Measurements from ENCODE around the gene LENG1. TPM values are rescaled to one million over a fixed set of nuclear protein-coding genes. Genes with fewer than 3 reads are reported as not detected.
A peak's percentile ranks its signal among the peaks of the same experiment; 100 is the strongest.
"Not testable (repeated sequence)": the region's sequence is repeated elsewhere in the genome, so short reads cannot be mapped to it uniquely, and the experiment has no call there.

The LENG1 gene
- total and polyA plus RNA-seq, 2 donors, result 11.9 to 12.1 TPM

DNA sequence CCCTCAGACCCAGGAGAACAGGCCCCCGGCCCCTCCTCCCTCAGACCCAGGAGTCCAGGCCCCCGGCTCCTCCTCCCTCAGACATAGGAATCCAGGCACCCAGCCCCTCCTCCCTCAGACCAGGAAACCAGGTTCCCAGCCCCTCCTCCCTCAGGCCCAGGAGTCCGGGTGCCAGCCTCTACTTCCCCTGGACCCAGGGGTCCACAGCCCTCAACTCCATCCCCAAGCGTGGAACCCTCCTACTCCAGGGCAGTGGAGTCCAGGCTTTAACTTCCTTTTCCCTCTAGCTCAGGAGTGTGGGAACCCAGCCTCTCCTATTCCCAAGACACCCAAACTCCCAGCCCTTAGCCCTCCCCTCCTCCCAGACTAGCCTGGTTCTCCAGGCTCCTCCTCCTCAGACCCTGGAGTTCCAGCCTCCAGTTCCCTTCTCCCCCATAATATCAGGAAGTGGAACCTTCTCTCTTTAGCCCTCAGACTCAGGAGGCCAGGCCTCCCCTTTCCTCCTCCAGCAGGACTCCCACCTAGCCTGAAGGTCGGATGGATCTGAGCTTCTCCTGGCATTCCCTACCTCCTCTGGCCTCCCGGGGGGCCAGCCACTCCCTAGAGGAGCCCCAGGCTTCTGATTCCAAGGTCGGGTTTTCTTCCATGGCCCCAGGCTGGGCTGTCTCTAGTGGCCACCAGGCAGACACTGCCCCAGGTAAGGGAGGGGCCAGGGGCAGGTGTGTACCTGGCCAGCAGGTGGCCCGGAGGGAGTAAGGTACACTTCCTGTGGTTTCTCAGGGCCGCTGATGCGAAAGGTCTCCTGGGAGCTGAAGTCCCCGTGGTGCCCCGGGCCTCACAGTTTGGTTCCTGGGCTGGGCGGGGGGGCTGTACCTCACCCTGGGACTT lies 13.2 kb upstream of the LENG1 start, which contains the start of gene TMC4:
Gene TMC4 (minus strand): TSS at position 690 of the 888 bp plus-strand sequence. CDS start 43 bp downstream, at position 647.
- Histone ChIP-seq H3K4me1 (ENCODE audit: control insufficient read depth in 2 of 2, insufficient read depth in 2 of 2, low read length in 2 of 2) (peaks cover 0 to 3% of the 10 kb centered on the region in 2 donors), H3K27ac (ENCODE audit: low read depth in 1 of 2, low read length in 1 of 2) (peak within 1 kb of the TSS in 1 of 2 donors; percentile 21), H3K4me3 (ENCODE audit: low read length in 2 of 2) (peak within 1 kb of the TSS in 1 of 2 donors; percentile 22), H3K36me3 (ENCODE audit: control insufficient read depth in 2 of 2, insufficient read depth in 2 of 2, low read length in 1 of 2) (peaks cover 0 to 3% of the 10 kb centered on the region in 2 donors), H3K27me3 (ENCODE audit: control insufficient read depth in 2 of 2, insufficient read depth in 1 of 2, low read length in 1 of 2) (peaks cover 0 to 6% of the 10 kb centered on the region in 2 donors), H3K9me3 (ENCODE audit: control insufficient read depth in 2 of 2, insufficient read depth in 1 of 2, low read length in 1 of 2) (no peaks in the 10 kb centered on the region)
- 32% methylated on average over 13 of the region's 13 CpGs for WGBS
- no peak for DNase-seq (ENCODE audit: low read depth in 6 of 9, low spot score in 9 of 9)

DNA sequence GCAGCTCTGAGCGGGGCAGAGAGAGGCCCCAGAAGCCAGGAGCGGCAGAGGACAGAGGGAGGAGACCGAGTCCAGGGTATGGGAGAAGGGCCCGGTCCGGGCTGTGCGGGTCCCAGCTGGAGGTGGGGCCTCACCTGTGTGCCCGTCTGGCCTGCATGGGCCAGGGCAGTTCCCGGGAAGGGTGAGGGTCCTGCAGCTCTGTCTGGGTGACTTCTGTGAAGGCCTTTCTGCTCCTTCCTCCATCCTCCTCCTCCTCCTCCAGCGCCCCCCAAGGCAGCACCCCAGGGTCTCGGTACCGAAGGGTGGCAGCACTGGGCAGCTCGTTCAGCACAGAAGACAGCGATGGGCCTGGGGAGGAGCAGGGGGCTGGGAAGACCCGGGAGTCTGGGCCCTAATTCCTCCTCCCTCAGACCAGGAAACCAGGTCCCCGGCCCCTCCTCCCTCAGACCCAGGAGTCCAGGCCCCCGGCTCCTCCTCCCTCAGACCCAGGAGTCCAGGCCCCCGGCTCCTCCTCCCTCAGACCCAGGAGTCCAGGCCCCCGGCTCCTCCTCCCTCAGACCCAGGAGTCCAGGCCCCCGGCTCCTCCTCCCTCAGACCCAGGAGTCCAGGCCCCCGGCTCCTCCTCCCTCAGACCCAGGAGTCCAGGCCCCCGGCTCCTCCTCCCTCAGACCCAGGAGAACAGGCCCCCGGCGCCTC lies 12.4 kb upstream of the LENG1 start:
- 87% methylated on average over 17 of the region's 23 CpGs for WGBS
- H3K27me3 ChIP-seq (ENCODE audit: control insufficient read depth in 2 of 2, insufficient read depth in 1 of 2, low read length in 1 of 2); H3K27ac ChIP-seq (ENCODE audit: low read depth in 1 of 2, low read length in 1 of 2); H3K4me1 ChIP-seq (ENCODE audit: control insufficient read depth in 2 of 2, insufficient read depth in 2 of 2, low read length in 2 of 2); H3K4me3 ChIP-seq (ENCODE audit: low read length in 2 of 2); H3K9me3 ChIP-seq (ENCODE audit: control insufficient read depth in 2 of 2, insufficient read depth in 1 of 2, low read length in 1 of 2); H3K36me3 ChIP-seq (ENCODE audit: control insufficient read depth in 2 of 2, insufficient read depth in 2 of 2, low read length in 1 of 2); DNase-seq (ENCODE audit: low read depth in 6 of 9, low spot score in 9 of 9): not testable (repeated sequence)

DNA sequence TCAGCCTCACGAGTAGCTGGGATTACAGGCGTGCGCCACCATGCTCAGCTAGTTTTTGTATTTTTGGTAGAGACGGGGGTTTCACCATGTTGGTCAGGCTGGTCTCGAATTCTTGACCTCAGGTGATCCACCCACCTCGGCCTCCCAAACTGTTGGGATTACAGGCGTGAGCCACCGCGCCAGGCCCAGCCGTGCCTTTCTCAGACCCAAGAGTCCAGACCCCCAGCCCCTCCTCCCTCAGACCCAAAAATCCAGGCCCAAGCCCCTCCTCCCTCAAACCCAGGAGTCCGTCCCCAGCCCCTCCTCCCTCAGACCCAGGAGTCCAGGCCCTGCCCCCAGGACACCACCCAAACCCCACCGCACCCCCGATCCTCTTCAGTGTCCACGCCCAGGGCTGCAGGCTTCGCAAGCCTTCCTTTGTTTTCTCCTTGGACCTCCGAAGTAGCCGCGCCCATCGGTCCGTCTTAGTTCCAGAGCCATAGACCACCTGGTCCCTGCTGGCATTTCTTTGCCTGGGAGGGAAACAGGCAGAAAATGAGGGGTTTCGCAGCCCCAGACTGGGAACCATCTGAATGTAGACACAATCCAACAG lies 9.7 kb upstream of the LENG1 start:
- no peaks in the 10 kb centered on the region for H3K36me3 ChIP-seq (ENCODE audit: control insufficient read depth in 2 of 2, insufficient read depth in 2 of 2, low read length in 1 of 2)
- no peak overlapping the region for H3K27ac ChIP-seq (ENCODE audit: low read depth in 1 of 2, low read length in 1 of 2)
- peaks cover 0 to 3% of the 10 kb centered on the region in 2 donors for H3K4me1 ChIP-seq (ENCODE audit: control insufficient read depth in 2 of 2, insufficient read depth in 2 of 2, low read length in 2 of 2)
- H3K4me3 ChIP-seq (ENCODE audit: low read length in 2 of 2), result no peak overlapping the region
- H3K27me3 ChIP-seq (ENCODE audit: control insufficient read depth in 2 of 2, insufficient read depth in 1 of 2, low read length in 1 of 2), result peaks cover 2 to 23% of the 10 kb centered on the region in 2 donors
- WGBS, result 96% methylated on average over 21 of the region's 21 CpGs
- no peak for DNase-seq (ENCODE audit: low read depth in 6 of 9, low spot score in 9 of 9)
- peaks cover 0 to 14% of the 10 kb centered on the region in 2 donors for H3K9me3 ChIP-seq (ENCODE audit: control insufficient read depth in 2 of 2, insufficient read depth in 1 of 2, low read length in 1 of 2)

DNA sequence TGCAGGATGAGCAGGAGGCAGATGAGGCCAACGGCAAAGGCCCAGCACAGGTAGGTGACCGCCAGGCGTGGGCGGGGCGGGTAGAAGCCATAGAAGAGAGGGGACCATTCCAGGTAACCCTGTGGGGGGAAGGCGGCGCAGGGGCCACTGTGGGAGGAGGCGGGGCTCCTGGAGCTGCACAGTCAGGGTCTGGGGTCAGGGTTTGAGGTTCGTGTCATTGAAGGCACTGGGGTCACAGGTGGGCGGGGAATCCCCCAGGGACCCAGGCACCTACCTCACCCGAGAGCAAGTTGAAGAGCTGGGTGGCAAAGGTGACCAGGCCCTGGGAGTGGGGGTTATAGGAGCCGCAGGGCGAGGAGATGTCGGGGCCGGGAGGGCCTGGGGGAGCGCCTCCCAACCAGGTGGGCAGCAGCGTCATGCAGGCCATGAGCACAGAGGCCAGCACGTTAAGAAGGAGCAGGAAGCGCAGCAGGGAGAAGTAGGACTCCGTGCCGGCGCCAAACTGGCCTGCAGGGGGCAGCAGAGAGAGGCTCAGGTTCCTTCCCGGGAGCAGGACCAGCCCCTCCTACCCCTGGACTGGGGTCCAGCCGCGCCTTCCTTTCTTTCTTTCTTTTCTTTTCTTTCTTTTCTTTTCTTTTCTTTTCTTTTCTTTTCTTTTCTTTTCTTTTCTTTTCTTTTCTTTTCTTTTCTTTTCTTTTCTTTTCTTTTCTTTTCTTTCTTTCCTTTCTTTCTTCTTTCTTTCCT lies 8.8 kb upstream of the LENG1 start:
- no peak overlapping the region for H3K4me3 ChIP-seq (ENCODE audit: low read length in 2 of 2)
- H3K36me3 ChIP-seq (ENCODE audit: control insufficient read depth in 2 of 2, insufficient read depth in 2 of 2, low read length in 1 of 2), result no peaks in the 10 kb centered on the region
- peaks cover 0 to 3% of the 10 kb centered on the region in 2 donors for H3K4me1 ChIP-seq (ENCODE audit: control insufficient read depth in 2 of 2, insufficient read depth in 2 of 2, low read length in 2 of 2)
- no peak overlapping the region for H3K27ac ChIP-seq (ENCODE audit: low read depth in 1 of 2, low read length in 1 of 2)
- DNase-seq (ENCODE audit: low read depth in 6 of 9, low spot score in 9 of 9), result peak in 8 of 9 donors; percentile 64 to 92 (median 84)
- 33% methylated on average over 25 of the region's 25 CpGs for WGBS
- peaks cover 2 to 32% of the 10 kb centered on the region in 2 donors for H3K27me3 ChIP-seq (ENCODE audit: control insufficient read depth in 2 of 2, insufficient read depth in 1 of 2, low read length in 1 of 2)
- H3K9me3 ChIP-seq (ENCODE audit: control insufficient read depth in 2 of 2, insufficient read depth in 1 of 2, low read length in 1 of 2), result peaks cover 0 to 17% of the 10 kb centered on the region in 2 donors

DNA sequence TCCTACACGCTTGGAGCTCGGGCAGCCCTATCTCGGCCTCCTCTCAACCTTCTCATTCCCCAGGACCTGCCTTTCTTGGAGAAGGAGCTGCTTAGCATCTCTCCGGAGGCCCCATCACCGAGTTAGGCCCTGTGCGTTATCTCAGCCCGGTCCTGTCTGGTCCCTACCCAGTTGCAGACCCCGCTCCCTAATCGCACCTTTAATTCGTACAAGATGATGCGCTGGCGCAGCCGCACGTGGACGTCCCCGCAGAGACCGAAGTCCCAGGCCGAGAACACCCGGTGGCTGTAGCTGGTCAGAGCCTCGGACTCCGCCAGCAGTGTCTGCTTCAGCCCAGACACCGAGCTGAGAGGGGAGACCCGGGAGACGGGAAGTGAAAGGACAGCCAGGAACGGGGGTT lies 5.7 kb upstream of the LENG1 start:
- H3K4me1 ChIP-seq (ENCODE audit: control insufficient read depth in 2 of 2, insufficient read depth in 2 of 2, low read length in 2 of 2), result peaks cover 12 to 28% of the 10 kb centered on the region in 2 donors
- peaks cover 6 to 41% of the 10 kb centered on the region in 2 donors for H3K27me3 ChIP-seq (ENCODE audit: control insufficient read depth in 2 of 2, insufficient read depth in 1 of 2, low read length in 1 of 2)
- H3K27ac ChIP-seq (ENCODE audit: low read depth in 1 of 2, low read length in 1 of 2), result no peak overlapping the region
- WGBS, result 96% methylated on average over 25 of the region's 25 CpGs
- H3K36me3 ChIP-seq (ENCODE audit: control insufficient read depth in 2 of 2, insufficient read depth in 2 of 2, low read length in 1 of 2), result no peaks in the 10 kb centered on the region
- H3K9me3 ChIP-seq (ENCODE audit: control insufficient read depth in 2 of 2, insufficient read depth in 1 of 2, low read length in 1 of 2), result peaks cover 0 to 24% of the 10 kb centered on the region in 2 donors
- no peak overlapping the region for H3K4me3 ChIP-seq (ENCODE audit: low read length in 2 of 2)
- no peak for DNase-seq (ENCODE audit: low read depth in 6 of 9, low spot score in 9 of 9)

DNA sequence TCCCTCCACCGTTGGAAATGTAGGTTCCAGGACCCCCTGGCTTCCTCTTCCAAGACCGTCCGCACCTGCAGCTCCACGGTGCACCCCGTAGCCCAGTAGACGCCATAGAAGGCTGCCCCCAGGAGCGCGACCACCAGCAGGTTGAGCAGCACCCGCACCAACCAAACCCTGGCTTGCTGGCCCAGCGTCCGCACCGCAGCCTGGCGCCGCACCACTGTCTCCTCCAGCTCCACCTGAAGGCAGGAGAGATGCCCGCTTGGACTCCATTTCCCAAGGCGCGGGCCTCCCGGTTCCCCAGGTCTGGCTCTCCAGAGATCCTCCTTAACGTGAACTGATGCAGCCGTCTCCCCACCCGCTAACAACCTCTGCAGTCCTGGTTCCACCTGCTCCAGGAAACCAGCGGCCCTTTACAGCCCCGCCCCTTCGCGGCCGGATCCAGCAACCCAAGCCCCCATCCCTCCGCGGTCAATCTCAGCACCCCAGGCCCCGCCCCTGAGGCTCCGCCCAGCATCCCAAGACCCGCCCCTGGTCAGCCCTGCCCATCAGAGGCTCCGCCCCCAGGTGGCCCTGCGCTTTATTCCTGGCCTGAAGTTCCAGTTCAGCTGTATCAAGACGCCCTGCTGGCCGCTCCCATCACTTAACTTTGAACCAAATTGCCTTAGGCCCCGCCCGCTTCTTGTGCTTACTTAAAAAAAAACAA lies 5.0 kb upstream of the LENG1 start:
- no peaks in the 10 kb centered on the region for H3K36me3 ChIP-seq (ENCODE audit: control insufficient read depth in 2 of 2, insufficient read depth in 2 of 2, low read length in 1 of 2)
- H3K9me3 ChIP-seq (ENCODE audit: control insufficient read depth in 2 of 2, insufficient read depth in 1 of 2, low read length in 1 of 2), result peaks cover 0 to 24% of the 10 kb centered on the region in 2 donors
- no peak overlapping the region for H3K4me3 ChIP-seq (ENCODE audit: low read length in 2 of 2)
- no peak for DNase-seq (ENCODE audit: low read depth in 6 of 9, low spot score in 9 of 9)
- WGBS, result 16% methylated on average over 37 of the region's 37 CpGs
- no peak overlapping the region for H3K27ac ChIP-seq (ENCODE audit: low read depth in 1 of 2, low read length in 1 of 2)
- H3K27me3 ChIP-seq (ENCODE audit: control insufficient read depth in 2 of 2, insufficient read depth in 1 of 2, low read length in 1 of 2), result peaks cover 6 to 41% of the 10 kb centered on the region in 2 donors
- H3K4me1 ChIP-seq (ENCODE audit: control insufficient read depth in 2 of 2, insufficient read depth in 2 of 2, low read length in 2 of 2), result peaks cover 12 to 31% of the 10 kb centered on the region in 2 donors

DNA sequence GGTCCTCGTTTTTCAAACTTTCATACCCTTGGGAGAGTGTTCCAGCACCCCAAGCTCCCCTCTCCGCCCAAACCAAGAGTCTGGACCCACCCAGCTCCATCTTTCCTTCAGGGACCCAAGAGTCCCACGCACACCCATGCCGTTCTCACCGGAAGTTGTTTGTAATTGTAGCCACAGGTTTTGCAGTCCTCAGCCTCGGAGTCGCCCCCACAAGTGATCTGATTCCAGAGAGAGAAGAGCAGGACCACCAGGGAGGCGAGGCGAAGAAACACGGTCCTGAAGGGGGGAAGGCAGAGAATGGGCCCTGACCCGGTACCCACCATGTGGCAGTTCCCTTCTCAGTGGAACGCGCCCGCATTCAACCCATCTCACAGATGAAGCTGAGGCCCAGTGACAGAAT lies 3.4 kb upstream of the LENG1 start:
- H3K4me1 ChIP-seq (ENCODE audit: control insufficient read depth in 2 of 2, insufficient read depth in 2 of 2, low read length in 2 of 2), result peaks cover 20 to 41% of the 10 kb centered on the region in 2 donors
- 75% methylated on average over 14 of the region's 14 CpGs for WGBS

DNA sequence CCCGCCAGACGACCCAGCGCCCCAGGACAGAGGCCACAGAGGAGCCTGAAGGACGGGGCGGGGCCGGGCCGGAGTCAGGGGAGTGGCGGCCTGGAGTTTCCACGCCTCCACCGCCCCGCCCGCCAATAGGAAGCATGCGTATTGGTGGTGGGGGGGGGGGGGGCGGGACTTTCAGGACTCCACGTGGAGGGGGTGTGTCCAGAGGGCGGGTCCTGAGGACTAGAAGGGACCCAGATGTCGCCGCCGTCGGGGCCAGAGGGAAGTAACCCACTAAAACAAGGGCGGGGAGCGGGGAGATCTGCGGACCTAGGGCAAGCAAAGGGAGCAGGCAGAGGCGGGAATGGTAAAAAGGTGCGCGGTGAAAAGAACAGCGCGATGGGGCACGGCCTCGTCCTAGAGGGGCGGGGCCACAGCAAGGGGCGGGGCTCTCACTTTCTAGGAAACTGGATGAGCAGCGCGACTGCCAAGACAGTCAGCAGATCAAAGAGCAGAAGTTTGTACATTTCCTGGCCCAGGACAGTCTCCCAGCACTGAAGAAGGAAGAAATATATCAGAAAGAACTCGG lies 2.8 kb upstream of the LENG1 start:
- peaks cover 0 to 24% of the 10 kb centered on the region in 2 donors for H3K9me3 ChIP-seq (ENCODE audit: control insufficient read depth in 2 of 2, insufficient read depth in 1 of 2, low read length in 1 of 2)
- H3K4me1 ChIP-seq (ENCODE audit: control insufficient read depth in 2 of 2, insufficient read depth in 2 of 2, low read length in 2 of 2), result peaks cover 20 to 42% of the 10 kb centered on the region in 2 donors
- peak overlapping the region; percentile 22 to 44 for H3K4me3 ChIP-seq (ENCODE audit: low read length in 2 of 2)
- WGBS, result 4% methylated on average over 35 of the region's 35 CpGs
- no peak overlapping the region for H3K27ac ChIP-seq (ENCODE audit: low read depth in 1 of 2, low read length in 1 of 2)
- peak in 5 of 9 donors; percentile 42 to 74 (median 59) for DNase-seq (ENCODE audit: low read depth in 6 of 9, low spot score in 9 of 9)
- H3K36me3 ChIP-seq (ENCODE audit: control insufficient read depth in 2 of 2, insufficient read depth in 2 of 2, low read length in 1 of 2), result peaks cover 10 to 14% of the 10 kb centered on the region in 2 donors
- peaks cover 6 to 41% of the 10 kb centered on the region in 2 donors for H3K27me3 ChIP-seq (ENCODE audit: control insufficient read depth in 2 of 2, insufficient read depth in 1 of 2, low read length in 1 of 2)

More for the DNA sequence above, 3.4 kb upstream of the LENG1 start:
- Histone ChIP-seq H3K27me3 (ENCODE audit: control insufficient read depth in 2 of 2, insufficient read depth in 1 of 2, low read length in 1 of 2) (peaks cover 6 to 41% of the 10 kb centered on the region in 2 donors), H3K27ac (ENCODE audit: low read depth in 1 of 2, low read length in 1 of 2) (peak overlapping the region in 1 of 2 donors; percentile 18), H3K4me3 (ENCODE audit: low read length in 2 of 2) (peak overlapping the region in 1 of 2 donors; percentile 22), H3K36me3 (ENCODE audit: control insufficient read depth in 2 of 2, insufficient read depth in 2 of 2, low read length in 1 of 2) (peaks cover 4 to 8% of the 10 kb centered on the region in 2 donors), H3K9me3 (ENCODE audit: control insufficient read depth in 2 of 2, insufficient read depth in 1 of 2, low read length in 1 of 2) (peaks cover 0 to 24% of the 10 kb centered on the region in 2 donors)
- no peak for DNase-seq (ENCODE audit: low read depth in 6 of 9, low spot score in 9 of 9)
